Ishikawa (cell line): ENCODE measurements around the gene NSD2.

Source experiments
- CEBPB ChIP-seq: IDR thresholded peaks from 2 replicates; pipeline ENCODE4 v1.6.1; 2012
- CREB1 ChIP-seq: IDR thresholded peaks from 2 replicates; pipeline ENCODE4 v1.6.1; 2012; ENCODE audit warnings: low read depth
- EGR1 ChIP-seq: IDR thresholded peaks from 2 replicates; pipeline ENCODE4 v1.6.1; 2012
- EP300 ChIP-seq: IDR thresholded peaks from 2 replicates; pipeline ENCODE4 v1.6.1; 2012; ENCODE audit warnings: borderline replicate concordance
- FOXM1 ChIP-seq: IDR thresholded peaks from 2 replicates; pipeline ENCODE4 v1.6.1; 2012; ENCODE audit warnings: low read depth, borderline replicate concordance
- MAX ChIP-seq: IDR thresholded peaks from 2 replicates; pipeline ENCODE4 v1.6.1; 2012
- NFIC ChIP-seq: IDR thresholded peaks from 2 replicates; pipeline ENCODE4 v1.6.1; 2012
- RAD21 ChIP-seq: IDR thresholded peaks from 2 replicates; pipeline ENCODE4 v1.6.1; 2012; ENCODE audit warnings: low read depth
- REST ChIP-seq: IDR thresholded peaks from 2 replicates; pipeline ENCODE4 v1.6.1; 2012; ENCODE audit warnings: low read depth, mild to moderate bottlenecking
- TAF1 ChIP-seq: IDR thresholded peaks from 2 replicates; pipeline ENCODE4 v1.6.1; 2012; ENCODE audit warnings: low read depth, mild to moderate bottlenecking
- TCF12 ChIP-seq: IDR thresholded peaks from 2 replicates; pipeline ENCODE4 v1.6.1; 2012; ENCODE audit warnings: low read depth
- TEAD4 ChIP-seq: IDR thresholded peaks from 2 replicates; pipeline ENCODE4 v1.6.1; 2012
- USF1 ChIP-seq: IDR thresholded peaks from 2 replicates; pipeline ENCODE4 v1.6.1; 2012
- YY1 ChIP-seq: IDR thresholded peaks from 2 replicates; pipeline ENCODE4 v1.6.1; 2012; ENCODE audit warnings: low read depth
- ZBTB7A ChIP-seq: IDR thresholded peaks from 2 replicates; pipeline ENCODE4 v1.6.1; 2012; ENCODE audit warnings: low read depth

NSD2 gene

GRCh38 chr4:1851575-1852410 lies 19.4 kb upstream of the NSD2 start:
- TF ChIP-seq NFIC, result no peak
- no peak for TF ChIP-seq EGR1
- TF ChIP-seq TCF12, result no peak
- no peak for TF ChIP-seq ZBTB7A
- TF ChIP-seq RAD21, result no peak
- no peak for TF ChIP-seq FOXM1

- no peak for TF ChIP-seq TCF12
- no peak for TF ChIP-seq CEBPB
- TF ChIP-seq CREB1, result no peak
- TF ChIP-seq USF1, result no peak
- no peak for TF ChIP-seq EP300
- no peak for TF ChIP-seq EGR1
- no peak for TF ChIP-seq MAX
- TF ChIP-seq ZBTB7A, result no peak
- TF ChIP-seq REST, result no peak
- no peak for TF ChIP-seq NFIC
- TF ChIP-seq RAD21, result no peak
- TF ChIP-seq TEAD4, result no peak
- no peak for TF ChIP-seq TAF1
- TF ChIP-seq FOXM1, result no peak
- TF ChIP-seq YY1, result no peak
Observed at GRCh38 chr4:1852904-1853623, 18.1 kb upstream of the NSD2 start.

GRCh38 chr4:1854752-1855151 lies 16.4 kb upstream of the NSD2 start:
- TF ChIP-seq REST, result no peak

GRCh38 chr4:1855333-1856070 lies 15.7 kb upstream of the NSD2 start:
- TF ChIP-seq ZBTB7A (peak; percentile 64; the same call in 1 of the 2 replicates), NFIC (no peak)

GRCh38 chr4:1856071-1856942 lies 14.9 kb upstream of the NSD2 start, which contains the start of gene LETM1:
Gene LETM1, minus strand, starts transcription at chr4:1856156. Its CDS starts 206 bp downstream, at chr4:1855950.
- no peak for TF ChIP-seq CEBPB
- peak; percentile 20 for TF ChIP-seq EP300
- peak; percentile 89 for TF ChIP-seq TAF1
- 0 out of 2 replicates have a peak, but pooled peaks have one; percentile 22 for TF ChIP-seq NFIC
- no peak; the same call in 1 of the 2 replicates for TF ChIP-seq TCF12
- no peak for TF ChIP-seq RAD21
- no peak for TF ChIP-seq REST
- TF ChIP-seq MAX, result peak; percentile 75
- TF ChIP-seq ZBTB7A, result no peak
- peak; percentile 32; the same call in 1 of the 2 replicates for TF ChIP-seq CREB1
- peak; percentile 29; the same call in 1 of the 2 replicates for TF ChIP-seq FOXM1
- no peak for TF ChIP-seq EGR1
- TF ChIP-seq TEAD4, result 0 out of 2 replicates have a peak, but pooled peaks have one; percentile 26
- TF ChIP-seq YY1, result peak; percentile 77
- TF ChIP-seq USF1, result peak; percentile 73
